ENCODE measurements around the gene MTMR3. TPM values are rescaled to one million over a fixed set of nuclear protein-coding genes. Genes with fewer than 3 reads are reported as not detected.
"Not testable (repeated sequence)": the region's sequence is repeated elsewhere in the genome, so short reads cannot be mapped to it uniquely, and the experiment has no call there.

Gene MTMR3
- total RNA-seq, 1 donor from 2014 or later = 28.4 TPM

GRCh38 chr22:30047364-30047738, 164.4 kb downstream of the MTMR3 start:
- peak in 1 of 2 donors; percentile 48 for DNase-seq (ENCODE audit: low read depth in 2 of 2)

DNA sequence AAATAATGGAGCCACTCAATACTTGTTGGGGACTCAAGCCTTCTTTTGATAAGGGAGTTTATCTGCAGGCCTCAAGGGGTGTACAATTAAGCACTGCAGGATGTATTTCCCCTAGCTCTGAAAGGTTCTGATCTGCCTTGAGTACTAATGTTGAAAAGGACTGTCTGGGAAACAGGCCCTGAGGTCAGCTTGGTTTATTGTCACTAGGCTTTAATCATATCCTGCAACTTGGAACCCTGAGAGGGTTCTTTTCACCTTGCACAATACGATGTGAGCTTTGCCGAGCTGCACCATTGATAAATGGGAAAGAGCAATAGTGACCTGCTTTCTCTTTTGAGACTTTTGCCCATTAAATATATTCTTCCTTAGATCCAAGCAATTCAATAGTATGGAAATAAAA, 165.7 kb downstream of the MTMR3 start:
- peak in 1 of 2 donors; percentile 37 for DNase-seq (ENCODE audit: low read depth in 2 of 2)

GRCh38 chr22:30054067-30054763, 171.2 kb downstream of the MTMR3 start:
- no peak for DNase-seq (ENCODE audit: low read depth in 2 of 2)

GRCh38 chr22:30054764-30055069, 171.7 kb downstream of the MTMR3 start:
- DNase-seq (ENCODE audit: low read depth in 2 of 2) = no peak

GRCh38 chr22:30056015-30056414, 173.0 kb downstream of the MTMR3 start:
- no peak for DNase-seq (ENCODE audit: low read depth in 2 of 2)

DNA sequence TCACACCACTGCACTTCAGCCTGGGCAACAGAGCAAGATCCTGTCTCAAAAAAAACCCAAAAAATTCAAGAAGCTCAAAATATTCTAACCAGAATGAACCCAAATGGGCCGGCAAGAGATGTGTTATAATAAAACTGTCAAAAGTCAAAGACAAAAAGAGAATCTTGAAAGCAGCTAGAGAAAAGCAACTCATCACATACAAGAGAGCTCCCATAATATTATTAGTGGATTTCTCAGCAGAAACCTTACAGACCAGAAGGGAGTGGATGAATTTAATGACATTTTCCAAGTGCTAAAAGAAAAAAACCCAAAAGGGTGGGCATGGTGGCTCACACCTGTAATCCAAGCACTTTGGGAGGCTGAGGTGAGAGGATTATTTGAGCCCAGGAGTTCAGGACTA, 174.4 kb downstream of the MTMR3 start:
- no peak for DNase-seq (ENCODE audit: low read depth in 2 of 2)

DNA sequence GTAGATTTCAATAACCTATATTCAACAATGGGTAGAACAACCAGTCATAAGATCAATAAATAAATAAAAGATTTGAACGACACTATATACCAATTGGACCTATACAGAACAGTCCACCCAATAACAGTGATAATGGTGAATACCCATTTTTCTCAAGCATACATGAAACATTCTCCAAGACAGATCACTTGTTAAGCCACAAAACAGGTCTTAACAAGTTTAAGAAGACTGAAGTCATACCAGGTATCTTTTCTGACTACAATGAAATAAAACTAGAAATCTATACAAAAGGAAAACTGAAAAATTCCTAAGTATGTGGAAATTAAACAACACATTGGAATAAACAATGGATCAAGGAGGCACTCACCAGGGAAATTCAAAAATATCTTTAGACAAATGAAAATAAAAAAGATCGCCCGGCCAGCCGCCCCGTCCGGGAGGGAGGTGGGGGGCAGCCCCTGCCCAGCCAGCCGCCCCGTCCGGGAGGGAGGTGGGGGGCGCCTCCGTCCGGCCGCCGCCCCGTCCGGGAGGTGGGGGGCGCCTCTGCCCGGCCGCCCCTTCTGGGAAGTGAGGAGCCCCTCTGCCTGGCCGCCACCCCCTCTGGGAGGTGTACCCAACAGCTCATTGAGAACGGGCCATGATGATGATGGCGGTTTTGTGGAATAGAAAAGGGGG, 176.5 kb downstream of the MTMR3 start:
- not testable (repeated sequence) for DNase-seq (ENCODE audit: low read depth in 2 of 2)

- DNase-seq (ENCODE audit: low read depth in 2 of 2) = not testable (repeated sequence)
Measured at GRCh38 chr22:30061094-30061493, 178.1 kb downstream of the MTMR3 start.

DNA sequence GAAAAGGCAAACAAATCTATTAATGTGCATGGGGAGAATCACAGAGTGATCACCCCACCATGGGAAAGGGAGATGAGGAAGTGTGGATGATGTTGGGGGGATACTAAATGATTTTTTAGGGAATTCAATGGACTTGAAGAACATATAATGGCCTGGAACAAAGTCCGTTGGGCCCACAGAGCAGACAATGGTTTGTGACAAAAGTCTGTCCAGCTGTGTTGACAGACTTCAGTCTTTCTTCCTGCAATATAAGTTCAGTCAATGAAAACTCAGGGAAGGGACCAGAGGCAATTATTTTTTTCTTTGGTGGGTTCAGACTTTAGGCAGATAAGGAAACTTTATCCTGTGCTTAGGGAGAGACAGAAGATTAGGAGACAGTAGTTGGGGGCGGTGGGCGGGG, 179.3 kb downstream of the MTMR3 start:
- no peak for DNase-seq (ENCODE audit: low read depth in 2 of 2)

DNA sequence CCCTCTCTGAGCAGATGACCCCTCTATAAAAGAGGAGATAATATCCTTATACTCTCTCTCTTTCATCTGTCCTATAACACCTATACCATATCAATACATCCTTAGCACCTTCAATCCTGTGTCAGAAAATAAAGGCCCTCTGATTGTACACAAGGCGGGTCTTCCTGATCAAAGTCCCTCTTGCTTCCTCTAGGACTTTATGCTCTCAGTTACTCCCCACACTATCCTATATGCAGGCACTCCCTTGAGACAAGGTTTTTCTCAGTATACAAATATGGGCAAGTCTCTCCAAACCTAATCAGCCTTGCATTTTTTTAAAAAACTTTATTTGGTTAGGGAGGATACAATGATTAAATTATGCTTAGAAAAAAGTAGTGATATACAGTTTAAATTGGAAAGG, 180.0 kb downstream of the MTMR3 start:
- no peak for DNase-seq (ENCODE audit: low read depth in 2 of 2)

DNA sequence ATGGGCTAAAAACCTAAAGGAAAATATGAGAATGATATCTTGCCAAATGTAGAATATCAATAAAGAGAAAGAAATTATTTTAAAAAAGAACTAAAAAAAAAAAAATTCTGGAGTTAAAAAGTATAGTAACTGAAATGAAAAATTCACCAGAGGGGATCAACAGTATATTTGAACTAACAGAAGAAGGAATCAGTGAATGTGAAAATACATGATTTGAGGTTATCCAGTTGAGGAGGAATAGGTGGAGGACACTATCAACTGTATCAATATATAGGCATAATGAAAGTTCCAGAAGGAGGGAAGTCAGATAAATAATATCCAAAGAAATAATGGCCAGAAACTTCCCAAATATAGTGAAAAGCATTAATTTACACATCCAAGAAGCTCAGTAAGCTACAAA, 181.2 kb downstream of the MTMR3 start:
- no peak for DNase-seq (ENCODE audit: low read depth in 2 of 2)

- DNase-seq (ENCODE audit: low read depth in 2 of 2) = no peak
Measured at GRCh38 chr22:30073743-30074142, 190.8 kb downstream of the MTMR3 start.

GRCh38 chr22:30074147-30074546, 191.2 kb downstream of the MTMR3 start:
- DNase-seq (ENCODE audit: low read depth in 2 of 2) = no peak

GRCh38 chr22:30074994-30075393, 192.0 kb downstream of the MTMR3 start:
- DNase-seq (ENCODE audit: low read depth in 2 of 2) = no peak

DNA sequence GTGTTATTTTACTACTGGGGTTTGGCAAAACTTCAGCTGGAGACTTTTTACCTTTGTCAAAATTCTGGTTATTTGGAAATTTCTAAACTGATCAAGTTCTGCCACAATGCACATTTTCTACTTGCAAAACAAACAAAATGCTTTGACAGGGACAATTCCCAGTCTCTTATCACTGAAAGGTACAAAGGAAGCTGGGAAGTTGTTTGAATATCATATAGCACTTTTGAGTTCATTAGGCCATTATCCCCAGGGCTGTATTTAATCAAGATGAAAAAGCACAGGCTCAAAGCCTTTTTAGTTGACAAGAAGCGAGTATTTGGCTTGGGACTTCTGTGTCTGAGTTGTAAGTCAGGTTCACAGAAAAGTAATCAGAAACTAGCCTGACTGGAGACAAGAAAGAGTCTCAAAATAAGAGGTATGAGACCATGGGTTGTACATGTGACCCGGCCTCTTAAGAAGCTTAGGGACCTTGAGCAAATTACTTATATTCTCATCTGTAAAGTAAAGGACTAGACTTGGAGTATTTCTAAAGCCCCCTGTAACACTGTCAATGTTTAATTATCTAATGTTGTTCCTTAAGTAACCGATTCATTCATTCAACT, 194.4 kb downstream of the MTMR3 start:
- no peak for DNase-seq (ENCODE audit: low read depth in 2 of 2)

GRCh38 chr22:30078320-30079311, 195.6 kb downstream of the MTMR3 start:
- DNase-seq (ENCODE audit: low read depth in 2 of 2) = no peak

- peak; percentile 16 to 20 for DNase-seq (ENCODE audit: low read depth in 2 of 2)
Measured at GRCh38 chr22:30079952-30080533, 197.1 kb downstream of the MTMR3 start, which contains the start of gene HORMAD2. Gene HORMAD2, plus strand, starts transcription at chr22:30080464. Its CDS starts 13,489 bp downstream, at chr22:30093953.
